ENCODE results near the gene CHID1. TPM values are rescaled to one million over a fixed set of nuclear protein-coding genes. Genes with fewer than 3 reads are reported as not detected.
A peak's percentile ranks its signal among the peaks of the same experiment; 100 is the strongest.

The CHID1 gene
- total RNA-seq, 2 experiments from 2014 or later = 73.1 to 81.6 TPM

DNA sequence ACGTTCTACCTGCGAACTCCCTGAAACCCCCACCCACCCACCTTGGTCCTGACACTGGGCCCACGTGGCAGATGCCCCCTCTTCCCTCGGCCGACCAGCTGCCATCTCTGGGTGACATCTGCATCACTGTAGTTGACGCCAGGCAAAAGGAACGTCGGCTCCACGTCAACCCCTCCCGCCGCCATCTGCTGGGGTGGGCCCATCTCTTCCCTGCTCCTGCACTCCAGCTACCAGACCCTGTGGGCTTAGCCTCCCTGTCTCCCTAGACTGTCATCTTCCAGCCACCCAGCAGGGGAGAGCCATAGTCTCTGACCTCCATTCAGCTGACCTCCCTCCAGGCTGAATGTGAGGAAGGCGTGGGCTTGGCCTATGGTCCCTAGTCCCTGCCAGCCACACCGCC, 21.4 kb downstream of the CHID1 start:
- H3K4me1 Mint-ChIP-seq = no peaks in the 10 kb centered on the region
- no peak for DNase-seq
- H3K27me3 Mint-ChIP-seq = no peaks in the 10 kb centered on the region
- no peak overlapping the region for H3K4me3 Mint-ChIP-seq
- H3K27ac Mint-ChIP-seq = no peak overlapping the region
- H3K36me3 Mint-ChIP-seq = peaks cover 14% of the 10 kb centered on the region
- no peaks in the 10 kb centered on the region for H3K9me3 Mint-ChIP-seq

- Mint-ChIP-seq H3K36me3 (peaks cover 14% of the 10 kb centered on the region), H3K4me3 (no peak overlapping the region), H3K27ac (no peak overlapping the region)
Measured at GRCh38 chr11:888310-889212, 22.0 kb downstream of the CHID1 start.

DNA sequence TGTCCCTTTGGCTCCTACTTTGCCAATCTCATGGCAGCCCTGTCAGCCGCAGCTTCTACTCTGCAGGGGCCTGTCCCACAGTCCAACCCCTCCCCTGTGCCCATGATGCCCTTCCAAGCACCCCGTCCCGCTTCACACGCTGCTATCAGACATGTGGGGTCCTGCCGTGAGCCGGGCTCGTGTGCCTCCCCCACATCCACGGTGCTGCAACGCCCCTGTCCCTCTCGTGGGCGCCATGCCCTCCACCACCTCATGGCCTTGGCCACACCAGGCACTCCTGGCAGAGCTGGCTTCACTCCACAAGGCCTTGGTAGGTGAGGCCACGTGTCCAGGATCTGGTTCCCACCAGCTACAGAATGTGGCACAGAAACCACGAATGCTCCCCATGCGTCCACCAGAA, 23.0 kb downstream of the CHID1 start:
- H3K27me3 Mint-ChIP-seq = no peaks in the 10 kb centered on the region
- H3K4me1 Mint-ChIP-seq = no peaks in the 10 kb centered on the region
- DNase-seq = no peak
- H3K9me3 Mint-ChIP-seq = no peaks in the 10 kb centered on the region
- no peak overlapping the region for H3K4me3 Mint-ChIP-seq
- no peak overlapping the region for H3K27ac Mint-ChIP-seq
- peaks cover 14% of the 10 kb centered on the region for H3K36me3 Mint-ChIP-seq

More at GRCh38 chr11:888310-889212, 22.0 kb downstream of the CHID1 start:
- Mint-ChIP-seq H3K27me3 (no peaks in the 10 kb centered on the region), H3K9me3 (no peaks in the 10 kb centered on the region), H3K4me1 (no peaks in the 10 kb centered on the region)
- no peak for DNase-seq

DNA sequence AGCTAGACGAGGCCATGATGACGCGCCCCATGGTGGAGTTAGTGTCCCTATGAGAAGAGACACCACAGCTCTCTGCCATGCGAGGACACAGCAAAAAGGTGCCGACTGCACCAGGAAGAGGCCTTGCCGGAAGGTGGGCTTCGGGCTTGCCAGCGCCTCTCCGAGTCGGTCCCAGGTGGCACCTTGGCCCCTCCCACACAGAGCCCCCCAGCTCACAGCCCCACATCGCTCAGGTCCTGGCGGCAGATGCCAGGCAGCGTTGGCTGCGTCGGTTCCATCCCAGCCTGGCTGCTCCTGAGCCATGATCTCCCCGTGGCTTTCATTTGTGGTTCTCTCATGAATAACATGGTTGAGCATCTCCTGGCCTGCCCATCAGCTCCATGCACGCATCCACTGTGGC, 24.0 kb downstream of the CHID1 start:
- no peak overlapping the region for H3K27ac Mint-ChIP-seq

GRCh38 chr11:884578-885070, 26.0 kb downstream of the CHID1 start:
- no peak overlapping the region for H3K4me3 Mint-ChIP-seq
- no peaks in the 10 kb centered on the region for H3K4me1 Mint-ChIP-seq
- no peak overlapping the region for H3K27ac Mint-ChIP-seq
- no peak for DNase-seq
- H3K9me3 Mint-ChIP-seq = no peaks in the 10 kb centered on the region
- no peaks in the 10 kb centered on the region for H3K27me3 Mint-ChIP-seq
- peaks cover 19% of the 10 kb centered on the region for H3K36me3 Mint-ChIP-seq

More for the DNA sequence above, 24.0 kb downstream of the CHID1 start:
- no peaks in the 10 kb centered on the region for H3K27me3 Mint-ChIP-seq
- H3K36me3 Mint-ChIP-seq = peaks cover 19% of the 10 kb centered on the region
- no peaks in the 10 kb centered on the region for H3K9me3 Mint-ChIP-seq
- no peaks in the 10 kb centered on the region for H3K4me1 Mint-ChIP-seq
- DNase-seq = no peak
- H3K4me3 Mint-ChIP-seq = no peak overlapping the region

DNA sequence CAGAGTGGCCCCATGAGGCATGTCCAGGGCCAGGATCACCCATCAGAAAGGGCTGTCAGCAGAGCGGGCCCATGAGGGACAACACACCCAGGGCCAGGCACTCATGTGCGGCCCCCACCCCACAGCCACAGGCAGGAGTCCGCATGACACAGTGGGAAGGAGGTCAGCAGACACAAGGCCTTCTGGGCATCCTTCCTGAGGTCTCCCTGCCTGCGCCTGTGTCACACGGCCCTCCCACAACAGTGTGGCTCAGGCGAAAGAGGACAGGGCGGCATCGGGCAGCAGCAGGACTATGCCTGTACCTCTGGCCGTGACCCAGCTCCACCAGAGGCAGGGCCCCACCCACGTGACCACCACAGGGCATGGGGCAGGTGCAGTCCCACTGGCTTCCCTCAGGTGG, 27.1 kb downstream of the CHID1 start:
- H3K36me3 Mint-ChIP-seq = peaks cover 22% of the 10 kb centered on the region
- no peak overlapping the region for H3K4me3 Mint-ChIP-seq
- DNase-seq = no peak
- no peaks in the 10 kb centered on the region for H3K9me3 Mint-ChIP-seq
- no peak overlapping the region for H3K27ac Mint-ChIP-seq
- H3K4me1 Mint-ChIP-seq = no peaks in the 10 kb centered on the region
- H3K27me3 Mint-ChIP-seq = no peaks in the 10 kb centered on the region

GRCh38 chr11:882596-882995, 28.0 kb downstream of the CHID1 start:
- Mint-ChIP-seq H3K36me3 (peaks cover 22% of the 10 kb centered on the region), H3K4me3 (no peak overlapping the region), H3K27ac (no peak overlapping the region), H3K9me3 (no peaks in the 10 kb centered on the region), H3K27me3 (no peaks in the 10 kb centered on the region), H3K4me1 (no peaks in the 10 kb centered on the region)
- DNase-seq = no peak

DNA sequence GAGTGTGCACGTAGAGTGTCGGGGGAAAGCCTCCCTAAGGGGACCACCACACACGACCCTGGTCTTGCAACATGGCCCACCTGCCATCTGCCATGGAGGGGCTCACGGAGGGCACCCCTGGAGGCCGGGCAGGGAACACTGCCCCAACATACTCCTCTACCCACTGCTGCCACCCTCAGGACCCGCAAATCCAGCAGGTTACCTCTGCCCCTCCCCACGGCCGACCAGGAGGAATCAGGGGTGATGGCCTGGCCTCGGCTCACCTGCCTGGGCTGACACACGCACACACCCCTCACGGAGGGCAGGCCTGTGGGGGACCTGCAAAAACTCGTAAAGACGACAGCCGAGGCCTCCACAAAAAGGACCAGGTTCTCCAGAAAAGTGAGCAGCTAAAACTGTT, 30.2 kb downstream of the CHID1 start:
- Mint-ChIP-seq H3K4me3 (no peak overlapping the region), H3K9me3 (no peaks in the 10 kb centered on the region), H3K27me3 (no peaks in the 10 kb centered on the region), H3K27ac (no peak overlapping the region), H3K4me1 (no peaks in the 10 kb centered on the region), H3K36me3 (peaks cover 15% of the 10 kb centered on the region)
- no peak for DNase-seq

DNA sequence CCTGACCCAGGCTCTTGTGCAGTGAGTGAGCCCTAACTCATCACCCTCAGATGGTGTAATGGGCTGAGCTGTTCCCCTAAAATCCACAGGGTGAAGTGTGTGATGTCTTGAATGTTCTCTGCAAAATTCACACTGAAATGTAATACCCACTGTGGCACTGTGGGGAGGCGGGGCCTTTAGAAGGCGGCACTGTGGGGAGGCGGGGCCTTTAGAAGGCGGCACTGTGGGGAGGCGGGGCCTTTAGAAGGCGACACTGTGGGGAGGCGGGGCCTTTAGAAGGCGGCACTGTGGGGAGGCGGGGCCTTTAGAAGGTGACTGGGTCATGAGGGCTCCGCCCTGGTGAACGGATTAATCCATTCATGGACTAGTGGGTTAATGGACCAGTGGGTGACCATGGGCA, 33.0 kb downstream of the CHID1 start:
- no peak overlapping the region for H3K27ac Mint-ChIP-seq
- H3K9me3 Mint-ChIP-seq = no peaks in the 10 kb centered on the region
- peak; percentile 33 for DNase-seq
- H3K36me3 Mint-ChIP-seq = peaks cover 12% of the 10 kb centered on the region
- no peaks in the 10 kb centered on the region for H3K27me3 Mint-ChIP-seq
- H3K4me1 Mint-ChIP-seq = no peaks in the 10 kb centered on the region
- no peak overlapping the region for H3K4me3 Mint-ChIP-seq

DNA sequence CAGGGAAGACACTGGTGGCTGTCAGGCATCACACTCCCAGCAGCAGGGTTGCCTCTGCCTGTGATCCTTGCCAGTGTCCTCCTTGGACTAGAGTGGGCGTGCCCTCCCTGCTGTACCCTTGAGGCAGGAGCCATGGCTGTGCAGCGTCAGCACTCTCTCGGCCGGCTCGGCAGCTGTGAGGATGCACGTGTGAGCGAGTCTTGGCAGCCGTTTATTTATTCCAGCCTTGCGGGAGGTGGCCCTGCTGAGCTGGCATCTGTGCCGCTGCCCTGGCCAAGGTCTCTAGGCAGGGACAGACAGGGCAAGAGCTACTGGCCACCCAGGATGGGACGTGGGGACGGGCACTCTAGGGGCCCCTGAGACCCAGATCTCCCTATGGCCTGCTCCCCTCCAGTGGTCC, 34.1 kb downstream of the CHID1 start:
- Mint-ChIP-seq H3K4me3 (no peak overlapping the region), H3K4me1 (no peaks in the 10 kb centered on the region), H3K9me3 (no peaks in the 10 kb centered on the region), H3K36me3 (peaks cover 8% of the 10 kb centered on the region), H3K27ac (no peak overlapping the region), H3K27me3 (no peaks in the 10 kb centered on the region)
- no peak for DNase-seq

DNA sequence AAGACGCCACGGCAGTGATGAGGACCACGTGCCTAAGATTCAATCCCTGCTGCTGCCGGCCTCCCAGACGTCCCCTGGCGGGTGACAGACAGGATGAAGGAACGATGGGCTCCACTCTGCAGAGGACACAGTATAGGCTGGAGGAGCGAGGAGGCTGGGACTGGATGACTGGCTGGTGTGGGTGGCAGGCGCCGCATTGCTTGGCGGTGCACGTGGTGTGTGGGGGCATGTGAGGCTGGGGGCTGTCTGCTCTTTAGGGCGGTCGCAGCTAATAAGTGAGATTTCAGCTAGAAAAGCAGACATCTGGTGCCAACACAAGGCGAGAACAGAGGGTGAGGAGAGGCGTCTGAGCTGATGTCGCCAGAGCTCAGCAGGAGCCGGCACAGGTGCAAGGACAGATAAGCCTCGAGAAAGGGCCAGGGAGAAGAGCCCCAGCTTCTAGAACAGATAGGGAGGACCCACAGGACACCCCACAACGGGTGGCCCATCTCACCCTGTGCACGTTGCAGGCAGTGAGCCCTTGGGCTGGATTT, 34.8 kb downstream of the CHID1 start:
- H3K4me3 Mint-ChIP-seq = no peak overlapping the region
- H3K4me1 Mint-ChIP-seq = no peaks in the 10 kb centered on the region
- H3K36me3 Mint-ChIP-seq = peaks cover 8% of the 10 kb centered on the region
- no peaks in the 10 kb centered on the region for H3K9me3 Mint-ChIP-seq
- no peak overlapping the region for H3K27ac Mint-ChIP-seq
- H3K27me3 Mint-ChIP-seq = no peaks in the 10 kb centered on the region
- no peak for DNase-seq

GRCh38 chr11:875203-875602, 35.4 kb downstream of the CHID1 start:
- H3K4me1 Mint-ChIP-seq = no peaks in the 10 kb centered on the region
- H3K36me3 Mint-ChIP-seq = peaks cover 8% of the 10 kb centered on the region
- no peak overlapping the region for H3K27ac Mint-ChIP-seq
- H3K9me3 Mint-ChIP-seq = no peaks in the 10 kb centered on the region
- H3K27me3 Mint-ChIP-seq = no peaks in the 10 kb centered on the region
- H3K4me3 Mint-ChIP-seq = no peak overlapping the region
- DNase-seq = no peak

DNA sequence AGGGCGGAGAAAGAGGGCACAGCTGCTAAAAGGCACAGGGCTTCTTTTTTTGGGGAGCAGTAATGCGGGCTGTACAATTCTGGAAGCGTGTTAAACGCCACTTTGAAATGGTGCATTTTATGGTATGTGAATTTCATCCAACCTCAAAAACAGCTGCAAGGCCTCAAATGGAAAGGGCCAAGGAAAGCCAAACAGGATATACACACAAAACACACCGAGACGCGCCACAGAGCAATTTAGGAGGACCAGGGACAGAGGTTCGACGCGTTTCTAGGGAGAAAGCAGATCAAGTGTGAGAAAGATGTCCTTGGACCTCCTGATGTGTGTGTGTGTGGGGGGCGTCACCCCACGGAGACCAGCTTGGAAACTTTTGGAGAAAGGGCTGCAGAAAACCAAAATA, 36.9 kb downstream of the CHID1 start:
- Mint-ChIP-seq H3K4me3 (no peak overlapping the region), H3K36me3 (peaks cover 3% of the 10 kb centered on the region), H3K4me1 (no peaks in the 10 kb centered on the region), H3K27me3 (no peaks in the 10 kb centered on the region), H3K27ac (no peak overlapping the region), H3K9me3 (no peaks in the 10 kb centered on the region)
- no peak for DNase-seq

GRCh38 chr11:872799-873198, 37.8 kb downstream of the CHID1 start:
- Mint-ChIP-seq H3K27me3 (no peaks in the 10 kb centered on the region), H3K27ac (no peak overlapping the region), H3K4me1 (no peaks in the 10 kb centered on the region), H3K9me3 (no peaks in the 10 kb centered on the region), H3K4me3 (no peak overlapping the region), H3K36me3 (peaks cover 2% of the 10 kb centered on the region)
- no peak for DNase-seq

- H3K4me1 Mint-ChIP-seq = no peaks in the 10 kb centered on the region
- no peaks in the 10 kb centered on the region for H3K27me3 Mint-ChIP-seq
- peaks cover 1% of the 10 kb centered on the region for H3K36me3 Mint-ChIP-seq
- H3K27ac Mint-ChIP-seq = no peak overlapping the region
- no peaks in the 10 kb centered on the region for H3K9me3 Mint-ChIP-seq
- no peak overlapping the region for H3K4me3 Mint-ChIP-seq
- no peak for DNase-seq
Measured at GRCh38 chr11:871472-871871, 39.1 kb downstream of the CHID1 start.

DNA sequence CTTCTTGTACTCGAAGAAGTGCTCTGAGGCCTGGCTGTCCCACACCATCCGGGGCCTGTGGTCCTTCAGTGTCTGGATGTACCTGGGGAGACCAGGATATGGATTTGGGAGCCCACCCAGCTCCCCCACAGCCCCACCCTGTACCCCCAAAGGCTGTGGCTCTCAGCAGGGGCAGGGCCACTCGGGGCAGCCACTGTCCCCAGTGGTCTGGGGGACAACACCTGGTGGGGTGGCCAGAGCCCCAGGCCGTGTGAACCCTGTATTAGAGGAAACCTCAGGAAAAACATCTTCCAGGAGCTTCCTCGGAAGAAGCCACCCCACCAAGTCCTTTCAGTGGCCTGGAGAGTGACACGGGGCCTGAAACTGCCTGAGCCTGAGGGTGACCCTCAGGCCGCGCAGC, 40.2 kb downstream of the CHID1 start:
- peaks cover 1% of the 10 kb centered on the region for H3K36me3 Mint-ChIP-seq
- H3K4me1 Mint-ChIP-seq = no peaks in the 10 kb centered on the region
- no peak overlapping the region for H3K27ac Mint-ChIP-seq
- DNase-seq = no peak
- no peaks in the 10 kb centered on the region for H3K9me3 Mint-ChIP-seq
- H3K27me3 Mint-ChIP-seq = no peaks in the 10 kb centered on the region
- no peak overlapping the region for H3K4me3 Mint-ChIP-seq
